HG02870 (cell line): ENCODE data around the gene CRYGS.
"Not testable (repeated sequence)": the region's sequence is repeated elsewhere in the genome, so short reads cannot be mapped to it uniquely, and the experiment has no call there.

Experiments
- ATAC-seq: cut with Tn5 transposase; IDR thresholded peaks from one replicate; pipeline ENCODE4 v1.9.1; 2021; ENCODE audit warnings: mild to moderate bottlenecking, moderate library complexity; ENCODE audit not compliant: unreplicated experiment

CRYGS gene

DNA sequence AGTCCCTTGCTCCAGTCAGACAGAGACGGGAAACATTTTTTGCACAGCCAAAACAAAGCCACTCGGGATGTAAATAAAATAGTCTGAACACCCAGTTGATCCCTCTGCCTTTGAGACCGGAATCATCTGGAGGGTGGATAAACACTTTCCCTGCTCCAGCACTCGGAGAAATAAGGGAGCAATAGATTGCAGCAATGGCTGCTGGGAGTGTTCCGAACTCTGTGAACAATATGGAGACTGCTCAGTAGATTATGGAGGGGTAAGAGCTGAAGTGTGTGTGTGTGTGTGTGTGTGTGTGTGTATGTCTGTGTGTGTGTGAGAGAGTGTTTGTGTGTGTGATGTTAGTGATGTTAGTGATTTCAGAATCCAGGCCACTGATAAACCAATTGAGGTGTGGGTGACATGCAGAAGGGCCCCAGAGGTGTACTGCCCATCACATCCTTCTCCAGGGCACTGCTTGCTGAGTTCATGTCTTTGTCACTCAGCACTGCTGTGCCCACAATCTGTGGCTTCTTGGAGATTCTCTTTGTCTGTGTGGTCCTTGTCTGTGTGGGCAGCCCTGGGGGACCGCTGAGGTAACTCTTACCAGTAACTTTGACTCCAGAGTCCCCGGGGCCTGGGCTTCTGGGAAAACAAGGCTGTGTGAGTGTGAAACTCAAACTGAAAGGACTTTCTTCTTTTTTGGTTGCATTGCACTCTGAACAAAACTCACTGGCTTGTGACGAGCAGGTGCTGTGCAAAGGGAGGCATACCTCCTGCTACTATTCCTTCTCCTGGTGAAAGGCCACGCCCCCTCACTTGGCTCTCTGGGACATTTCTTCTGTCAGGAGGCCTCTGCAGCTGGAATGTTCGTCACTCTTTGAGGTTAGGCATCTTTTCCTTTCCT, 23.0 kb downstream of the CRYGS start:
- ATAC-seq = peak; percentile 69

DNA sequence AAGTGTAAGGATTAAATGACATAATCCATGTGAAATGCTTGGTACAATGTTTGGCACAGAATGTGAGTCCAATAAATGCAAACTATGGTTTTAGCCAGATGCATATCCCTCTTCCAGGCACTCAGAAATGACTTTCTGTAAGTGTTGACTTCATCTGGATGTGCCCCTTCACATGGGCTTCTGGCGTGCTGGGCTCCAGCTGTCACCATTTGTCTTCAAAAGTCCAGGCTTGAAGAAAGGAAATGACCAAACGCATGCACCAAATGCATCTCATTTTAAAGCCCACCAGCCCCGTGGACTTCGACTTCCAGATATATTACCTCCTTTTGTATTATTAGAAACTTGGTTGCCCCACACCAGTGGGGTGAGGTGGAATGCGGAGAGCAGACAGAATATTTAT, 23.7 kb downstream of the CRYGS start:
- no peak for ATAC-seq

DNA sequence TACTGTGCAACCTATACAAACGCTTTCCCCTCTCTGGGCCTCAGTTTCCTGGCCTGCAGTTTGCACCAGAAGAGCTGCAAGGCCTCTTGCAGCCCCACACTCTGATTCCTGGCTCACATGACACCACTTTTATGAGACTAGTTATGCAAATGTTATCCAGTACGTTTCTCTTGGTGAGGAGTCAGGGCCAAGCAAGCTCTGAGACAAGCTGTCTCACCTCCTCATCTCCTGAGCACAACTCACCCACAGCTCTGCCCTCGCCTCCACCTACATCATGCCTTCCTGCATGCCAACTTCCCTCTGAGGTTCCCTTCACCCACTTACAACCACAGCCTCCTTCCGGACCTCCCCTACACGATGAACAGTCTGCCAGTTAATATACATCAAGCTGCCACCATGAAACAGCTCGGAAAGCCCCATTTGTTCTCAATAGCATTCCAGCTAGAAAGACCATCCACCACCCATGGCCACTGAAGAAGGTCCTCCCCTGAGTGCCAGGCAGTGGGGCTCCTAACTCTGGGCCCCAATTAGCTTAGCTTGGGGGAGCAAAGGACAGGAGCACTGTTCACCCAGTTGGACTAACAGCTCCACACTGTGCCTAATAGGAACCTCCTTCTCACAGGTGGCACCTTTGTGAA, 25.0 kb downstream of the CRYGS start:
- ATAC-seq = no peak

DNA sequence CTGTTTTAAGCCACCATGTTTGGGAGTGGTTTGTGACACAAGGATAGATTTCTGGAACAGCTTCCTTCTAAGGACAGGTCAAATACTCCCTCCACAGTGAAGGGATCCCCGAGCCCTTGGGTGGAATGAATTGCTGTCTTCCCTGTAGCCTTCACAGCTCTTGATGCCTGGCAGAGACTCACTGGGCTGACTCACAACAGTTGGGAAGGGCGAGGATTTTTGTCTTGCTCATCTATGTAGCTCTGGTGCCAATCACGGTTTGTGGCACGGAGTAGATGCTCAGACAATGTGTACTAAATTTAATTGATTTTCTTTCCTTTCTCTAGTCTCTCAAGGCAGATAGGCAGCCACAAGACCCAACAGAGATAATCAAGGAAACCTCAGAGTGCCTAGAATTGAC, 27.0 kb downstream of the CRYGS start:
- no peak for ATAC-seq

DNA sequence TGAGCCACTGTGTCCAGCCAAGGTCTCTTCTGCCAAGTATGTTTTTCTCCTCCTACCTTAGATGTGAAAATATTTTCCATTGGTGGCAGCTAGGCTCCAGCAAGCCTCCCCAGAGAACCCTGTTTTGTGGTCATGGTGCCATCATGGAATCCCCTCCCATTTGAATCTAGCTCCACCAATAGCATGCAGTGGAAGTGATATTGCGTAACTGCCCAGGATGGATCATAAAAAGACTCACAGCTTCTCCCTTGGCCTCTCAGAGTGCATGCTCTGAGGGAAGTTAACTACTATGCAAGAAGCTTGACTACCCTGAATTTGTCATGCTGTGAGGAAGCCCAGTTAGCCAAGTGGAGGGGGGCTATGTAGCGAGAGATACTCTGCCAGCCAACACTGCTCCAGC, 27.5 kb downstream of the CRYGS start:
- no peak for ATAC-seq

DNA sequence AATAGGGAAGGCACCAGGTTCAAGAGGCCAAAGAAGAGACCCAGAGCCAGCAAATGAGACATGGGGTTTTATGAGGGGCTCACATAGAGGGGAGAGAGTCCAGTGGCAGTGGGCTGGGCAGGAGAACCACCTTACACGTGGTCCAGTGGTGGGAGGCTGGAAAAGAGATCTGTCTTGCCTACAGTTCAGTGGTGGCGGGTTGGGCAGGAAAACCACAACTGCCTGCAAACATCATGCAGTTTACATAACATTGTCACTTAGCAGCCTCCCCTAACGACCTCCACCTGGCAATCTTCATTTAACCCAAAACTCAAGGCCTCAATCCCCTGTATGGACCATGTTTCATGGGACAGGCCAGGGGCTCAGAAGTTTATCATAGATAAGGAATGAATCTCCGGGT, 29.1 kb downstream of the CRYGS start:
- ATAC-seq = no peak

DNA sequence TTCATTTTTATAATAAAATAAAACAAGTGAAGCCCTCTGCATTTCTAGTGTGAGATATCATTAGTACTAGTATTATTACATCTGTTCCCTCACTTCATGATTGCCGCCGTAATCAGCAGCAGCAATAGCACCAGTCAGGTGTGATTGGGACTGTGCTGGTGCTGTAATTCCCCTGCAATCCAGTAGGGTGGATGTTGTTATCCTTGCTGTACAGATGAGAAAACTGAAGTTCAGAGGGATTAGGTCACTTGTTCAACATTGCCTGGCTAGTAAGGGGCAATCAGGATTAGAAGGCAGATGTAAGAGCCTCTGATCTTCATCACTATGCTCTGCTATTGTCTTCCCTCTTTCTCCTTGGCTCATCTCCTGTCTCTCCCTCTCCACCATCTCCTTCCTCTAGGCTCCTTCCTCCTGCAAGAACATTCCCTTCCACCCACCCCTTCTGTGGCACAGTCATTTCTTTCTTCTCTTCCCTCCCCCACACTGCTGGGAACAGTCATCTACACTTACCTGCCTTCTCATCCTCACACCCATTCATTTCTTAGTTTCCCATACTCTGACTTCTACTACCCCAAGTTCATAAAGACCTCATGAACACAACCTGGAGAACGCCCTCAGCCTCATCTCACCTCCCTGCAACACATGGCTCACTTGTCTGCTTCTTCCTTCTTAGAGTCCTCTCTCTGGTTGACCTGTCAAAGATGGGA, 29.7 kb downstream of the CRYGS start:
- no peak for ATAC-seq

DNA sequence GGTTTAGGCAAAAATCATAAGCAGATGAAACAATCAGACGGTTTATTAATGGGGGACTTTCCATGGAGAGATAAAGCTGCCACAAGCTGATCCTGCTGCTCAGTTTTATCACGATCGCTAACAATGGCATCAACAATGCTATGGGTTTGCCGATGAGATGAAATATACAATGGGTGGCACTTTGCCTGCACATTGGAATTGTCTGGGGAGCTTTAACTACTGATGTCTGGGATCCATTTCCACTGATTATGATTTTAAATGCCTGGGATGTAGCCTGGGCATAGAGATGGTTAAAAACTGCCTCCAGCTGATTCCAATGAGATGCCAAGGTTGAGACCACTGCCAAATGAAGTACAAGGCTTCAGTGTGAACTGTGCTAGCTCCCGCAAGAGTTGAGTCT, 30.8 kb downstream of the CRYGS start:
- ATAC-seq = no peak

DNA sequence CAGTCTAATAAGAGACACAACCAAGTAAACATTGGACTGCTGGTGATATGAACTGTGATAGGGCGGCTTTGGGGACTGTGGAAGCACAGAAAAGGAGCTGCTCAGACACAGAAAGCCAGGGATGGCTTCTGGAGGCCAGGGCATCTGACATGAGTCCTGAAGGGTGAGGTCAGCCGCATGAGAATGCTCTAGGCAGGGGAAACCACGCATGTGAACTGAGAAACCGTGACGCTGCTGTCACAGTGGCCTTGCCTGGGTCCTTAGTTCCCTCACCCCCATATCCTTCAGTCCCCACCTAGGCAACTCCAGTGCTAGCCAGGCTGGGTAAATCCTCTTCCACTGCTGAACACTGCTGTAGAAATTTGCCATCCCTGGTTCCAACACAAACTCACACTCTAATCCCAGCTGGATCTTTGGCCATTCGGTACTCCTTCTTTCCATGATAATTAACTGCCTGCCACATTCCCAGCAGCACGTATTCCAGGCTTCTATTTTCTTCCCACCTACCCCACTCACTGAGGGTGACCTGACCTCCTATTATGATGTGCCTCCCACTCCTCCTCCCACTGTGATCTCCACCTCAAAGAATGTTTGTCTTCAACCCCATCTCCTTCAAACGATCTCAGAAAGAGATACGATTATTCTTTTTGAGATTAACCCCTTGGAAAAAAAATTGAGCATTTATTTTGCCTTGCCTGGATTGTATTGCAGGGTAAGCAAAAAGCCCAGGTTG, 31.4 kb downstream of the CRYGS start:
- ATAC-seq = no peak

DNA sequence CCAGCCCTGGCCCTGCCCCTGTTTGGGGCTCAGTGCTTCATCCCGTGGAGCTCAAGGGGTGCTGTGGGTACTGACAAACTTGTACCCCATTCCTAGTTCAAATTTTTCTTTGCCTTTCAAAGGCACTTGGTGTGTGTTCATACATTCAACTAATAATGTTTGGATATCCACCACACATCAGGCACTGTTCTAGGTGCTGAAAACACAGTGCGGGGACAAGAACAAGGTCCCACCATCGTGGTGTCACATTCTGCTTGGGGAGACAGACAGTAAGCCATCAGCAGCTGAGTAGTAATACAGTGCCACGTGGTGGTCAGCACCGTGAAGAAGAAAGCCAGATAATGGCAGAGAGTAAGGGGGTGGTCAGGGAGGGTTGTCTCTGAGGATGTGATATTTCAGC, 32.5 kb downstream of the CRYGS start:
- ATAC-seq = no peak

DNA sequence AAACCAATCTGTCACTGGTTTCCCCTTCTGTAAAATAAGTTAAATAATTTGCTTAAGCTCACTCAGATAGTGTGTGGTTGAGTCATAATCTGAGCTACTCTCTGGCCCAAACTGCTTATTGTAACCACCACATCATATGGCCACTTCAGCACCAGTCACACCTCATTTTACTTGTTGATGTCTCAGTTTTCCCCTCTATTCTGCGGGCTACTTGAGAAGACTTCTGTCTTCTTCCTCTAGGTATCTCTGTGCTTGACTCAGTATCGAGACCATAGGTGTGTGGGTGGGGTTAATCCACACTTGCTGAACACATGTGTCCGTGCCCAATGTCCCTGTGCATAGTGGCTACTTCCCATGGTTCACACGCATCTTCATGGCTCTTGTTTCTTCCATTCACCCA, 32.9 kb downstream of the CRYGS start:
- ATAC-seq = peak; percentile 84

DNA sequence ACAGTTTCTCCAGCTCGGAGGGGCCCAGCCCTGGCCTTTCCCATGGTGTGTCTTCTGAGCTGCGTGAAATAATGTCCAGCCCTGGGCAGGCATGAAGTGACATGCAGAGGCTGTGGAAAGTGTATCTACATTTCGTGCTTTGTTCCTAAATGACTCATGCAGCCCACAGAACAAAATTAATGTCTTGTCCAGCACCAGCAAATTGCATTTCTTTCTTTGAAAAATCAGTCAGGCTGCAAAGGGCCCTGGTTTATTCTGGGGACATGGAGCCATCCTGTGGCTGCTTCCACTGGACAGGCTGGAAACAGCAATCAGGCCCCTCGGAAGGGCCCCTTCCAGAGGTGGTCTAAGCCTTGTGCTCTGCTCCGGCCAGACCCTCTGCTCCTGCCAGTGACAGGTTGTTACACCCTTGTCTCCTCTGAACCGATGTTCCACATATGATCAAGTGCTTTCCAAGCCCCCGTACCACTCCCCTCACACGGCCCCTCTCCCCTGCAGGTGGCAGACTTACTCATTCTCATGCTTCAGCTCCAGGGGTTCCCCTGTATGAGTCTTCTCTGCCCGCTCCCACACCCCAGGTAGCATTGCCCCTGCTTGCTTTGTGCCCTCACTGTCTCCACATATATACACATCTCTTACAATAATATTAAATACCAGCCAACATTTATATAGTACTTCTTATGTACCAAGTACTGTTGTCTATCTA, 33.7 kb downstream of the CRYGS start:
- ATAC-seq = peak; percentile 27

DNA sequence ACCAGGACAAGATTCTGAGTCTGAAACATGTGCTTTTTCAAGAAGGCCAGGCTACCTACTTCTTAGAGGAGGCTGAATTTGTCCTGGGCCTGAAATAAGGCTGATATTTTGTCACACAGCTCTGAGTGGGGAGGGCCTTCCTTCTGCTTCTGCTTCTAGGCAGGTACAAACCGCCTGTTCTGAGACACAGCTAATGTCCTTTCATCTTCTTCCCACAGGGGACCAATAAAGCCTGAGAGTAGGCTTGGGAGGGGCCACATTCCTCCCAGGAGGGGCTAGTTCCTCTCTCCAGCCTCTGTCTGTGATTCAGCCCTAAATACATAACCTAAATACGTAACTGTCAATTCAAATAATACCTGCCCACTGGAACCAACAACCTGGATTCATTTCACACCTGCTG, 34.8 kb downstream of the CRYGS start:
- no peak for ATAC-seq

DNA sequence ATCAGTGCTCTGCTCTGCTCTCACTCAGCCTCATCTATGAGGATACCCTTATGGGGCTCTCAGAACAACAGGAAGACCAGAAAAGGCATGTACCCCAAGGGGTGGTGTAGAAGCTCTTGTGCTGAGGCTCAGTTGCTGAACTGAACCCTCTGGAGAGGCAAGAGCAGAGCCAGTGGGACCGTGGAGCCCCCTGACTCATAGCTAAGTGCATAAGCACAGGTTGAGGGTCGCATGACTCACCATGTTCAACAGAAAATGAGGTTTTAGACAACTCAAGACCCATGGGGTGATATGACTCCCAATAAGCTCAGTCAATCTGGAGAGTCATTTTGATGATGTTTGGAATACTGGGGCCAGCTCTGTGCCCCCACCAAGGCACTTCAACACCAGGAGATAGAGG, 37.3 kb downstream of the CRYGS start:
- ATAC-seq = no peak

DNA sequence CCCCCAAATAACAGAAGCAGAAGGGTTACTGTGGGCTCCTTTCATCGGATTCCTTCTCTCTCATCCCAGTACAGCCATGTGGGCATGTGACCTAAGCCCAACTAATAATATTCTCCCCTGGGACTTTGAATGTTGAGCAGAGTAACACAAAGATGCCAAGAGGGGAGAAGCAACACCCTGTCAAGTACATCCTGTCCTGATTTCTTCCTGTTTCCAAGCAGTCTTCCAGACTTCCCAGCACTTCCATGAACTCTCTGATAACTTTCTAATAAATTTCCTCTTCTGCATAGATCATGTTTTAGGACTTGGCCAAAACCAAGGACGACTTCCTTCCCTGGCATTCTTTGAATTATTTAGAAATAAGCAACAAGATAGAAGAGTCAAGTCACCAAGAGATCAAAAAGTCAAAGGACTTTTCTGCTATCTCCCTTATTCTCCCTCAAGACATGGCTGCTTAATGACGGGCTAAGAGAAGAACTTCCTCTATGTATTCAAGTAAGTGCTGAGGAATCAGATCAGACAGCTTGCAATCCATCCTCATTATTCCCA, 37.9 kb downstream of the CRYGS start:
- no peak for ATAC-seq

DNA sequence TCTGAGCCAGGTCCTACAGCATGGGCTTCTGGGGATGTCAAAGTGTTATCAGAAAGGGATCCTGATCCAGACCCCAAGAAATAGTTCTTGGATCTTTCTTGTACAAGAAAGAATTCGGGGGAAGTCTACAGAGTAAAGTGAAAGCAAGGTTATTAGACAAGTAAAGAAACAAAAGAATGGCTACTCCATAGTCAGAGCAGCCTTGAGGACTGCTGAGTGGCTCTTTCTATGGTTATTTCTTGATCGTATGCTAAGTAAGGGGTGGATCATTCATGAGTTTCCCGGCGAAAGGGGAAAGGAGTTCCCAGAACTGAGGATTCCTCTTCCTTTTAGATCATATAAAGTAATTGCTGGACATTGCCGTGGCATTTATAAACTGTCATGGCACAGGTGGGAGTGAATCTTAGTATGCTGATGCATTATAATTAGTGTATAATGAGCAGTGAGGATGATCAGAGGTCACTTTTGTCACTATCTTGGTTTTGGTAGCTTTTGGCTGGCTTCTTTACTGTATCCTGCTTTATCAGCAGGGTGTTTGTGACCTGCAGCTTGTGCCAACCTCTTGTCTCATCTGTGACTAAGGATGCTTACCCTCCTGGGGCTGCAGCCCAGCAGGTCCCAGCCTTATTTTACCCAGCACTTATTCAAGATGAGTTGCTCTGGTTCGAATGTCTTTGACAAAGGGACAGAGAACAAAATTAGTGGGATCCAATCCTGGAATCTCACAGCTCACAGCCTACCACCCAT, 41.0 kb downstream of the CRYGS start:
- ATAC-seq = no peak

DNA sequence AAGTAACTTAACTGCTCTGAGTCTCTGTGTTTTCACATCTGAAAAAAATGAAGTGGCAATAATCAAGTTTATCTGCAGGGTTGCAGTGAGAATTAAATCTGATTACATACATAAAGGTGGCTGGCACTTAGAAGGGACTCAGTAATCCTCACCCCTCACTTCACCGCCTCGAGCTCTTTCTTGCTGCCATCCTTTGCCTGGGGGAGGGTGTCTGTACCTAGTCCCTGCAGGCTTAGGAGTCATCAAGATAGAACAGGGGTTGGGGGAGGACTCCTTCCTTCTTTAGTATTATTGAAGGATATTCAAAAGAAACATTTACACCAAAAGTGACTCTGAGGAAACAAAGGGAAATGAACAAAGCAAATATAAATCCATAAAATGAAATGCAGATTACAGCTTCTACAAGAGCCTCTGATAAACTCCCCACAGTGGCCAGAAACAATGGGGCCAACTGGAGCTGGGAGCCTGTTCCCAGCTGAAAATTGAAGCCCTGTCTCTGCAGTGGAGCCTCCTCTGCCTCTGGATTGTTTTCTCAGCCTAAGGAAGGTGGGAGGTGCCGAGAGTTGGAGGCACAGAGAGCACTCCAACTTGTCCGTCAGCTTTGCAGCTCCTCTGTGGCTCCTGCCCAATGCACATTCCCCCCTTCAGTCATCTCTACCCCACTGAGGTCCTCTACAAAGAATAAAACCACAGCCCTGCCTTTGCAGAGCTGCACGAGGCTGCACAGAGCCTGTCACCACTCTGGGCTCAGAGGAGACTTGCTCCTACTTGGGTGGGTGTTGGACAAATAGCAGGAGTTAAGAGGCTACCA, 41.8 kb downstream of the CRYGS start:
- no peak for ATAC-seq

DNA sequence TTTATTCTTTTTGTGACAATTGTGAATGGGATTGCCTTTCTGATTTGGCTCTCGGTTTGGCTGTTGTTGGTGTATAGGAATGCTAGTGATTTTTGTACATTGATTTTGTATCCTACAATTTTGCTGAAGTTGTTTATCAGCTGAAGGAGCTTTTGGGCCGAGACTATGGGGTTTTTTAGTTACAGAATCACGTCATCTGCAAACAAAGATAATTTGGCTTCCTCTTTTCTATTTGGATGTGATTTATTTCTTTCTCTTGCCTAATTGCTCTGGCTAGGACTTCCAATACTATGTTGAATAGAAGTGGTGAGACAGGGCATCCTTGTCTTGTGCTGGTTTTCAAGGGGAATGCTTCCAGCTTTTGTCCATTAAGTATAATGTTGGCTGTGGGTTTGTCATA, 44.2 kb downstream of the CRYGS start:
- ATAC-seq = not testable (repeated sequence)

DNA sequence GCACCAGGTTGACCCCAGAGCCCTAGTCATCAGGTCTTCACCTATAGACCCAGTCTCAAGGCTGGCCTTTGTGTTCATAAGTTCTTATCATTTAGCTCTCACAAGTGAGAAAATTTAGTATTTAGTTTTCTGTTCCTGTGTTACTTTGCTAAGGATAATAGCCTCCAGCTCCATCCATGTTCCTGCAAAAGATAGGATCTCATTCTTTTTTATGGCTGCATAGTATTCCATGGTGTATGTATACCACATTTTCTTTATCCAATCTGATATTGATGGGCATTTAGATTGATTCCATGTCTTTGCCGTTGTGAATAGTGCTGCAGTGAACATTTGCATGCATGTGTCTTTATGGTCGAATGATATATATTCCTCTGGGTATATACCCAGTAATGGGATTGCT, 46.2 kb downstream of the CRYGS start:
- ATAC-seq = not testable (repeated sequence)
